GM12892 (cell line): ENCODE results near the gene RALGPS1.
"Not testable (repeated sequence)": the region's sequence is repeated elsewhere in the genome, so short reads cannot be mapped to it uniquely, and the experiment has no call there.

ENCODE experiments used
- DNase-seq: peaks from one replicate; pipeline ENCODE4 v3.0.0; 2011; ENCODE audit not compliant: insufficient read length
- FAIRE-seq: peaks from 2 replicates; lab custom pipeline; 2011; peaks lifted over from hg19 to GRCh38; lab: Jason Lieb, UNC
- POLR2A ChIP-seq: IDR thresholded peaks from 2 replicates; pipeline ENCODE4 v1.6.1; 2011; ENCODE audit warnings: low read depth, low read length, control low read depth
- POLR2AphosphoS5 ChIP-seq: IDR thresholded peaks from 2 replicates; pipeline ENCODE4 v1.6.1; 2011; ENCODE audit warnings: low read depth, low read length, control low read depth
- TAF1 ChIP-seq: IDR thresholded peaks from 2 replicates; pipeline ENCODE4 v1.6.1; 2011; ENCODE audit warnings: low read depth, mild to moderate bottlenecking, control low read depth, low read length, borderline replicate concordance

The RALGPS1 gene

DNA sequence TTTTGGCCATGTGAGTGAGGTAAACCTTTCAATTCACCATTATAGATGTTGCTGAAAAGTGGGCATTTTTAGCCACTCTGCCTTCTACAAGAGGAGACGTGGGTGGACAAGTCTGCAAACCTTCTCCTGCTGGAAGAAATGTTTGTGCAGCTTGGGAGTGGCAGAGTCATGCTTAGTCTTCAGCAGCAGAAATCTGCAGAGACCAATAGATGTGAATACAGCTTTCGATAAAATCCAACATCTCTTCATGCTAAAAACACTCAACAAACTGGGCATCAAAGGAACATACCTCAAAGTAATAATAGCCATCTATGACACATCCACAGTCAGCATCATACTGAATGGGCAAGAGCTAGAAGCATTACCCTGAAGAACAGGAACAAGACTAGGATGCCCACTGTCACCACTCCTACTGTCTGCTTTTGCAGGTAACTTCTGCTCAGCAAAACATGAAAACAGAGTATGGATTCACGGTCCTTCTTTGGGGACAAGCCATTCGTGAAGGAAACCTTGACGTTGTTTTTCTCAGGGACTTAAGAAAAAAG is 91.3 kb downstream of the RALGPS1 start:
- no peak for DNase-seq
- no peak for TF ChIP-seq POLR2AphosphoS5
- no peak for TF ChIP-seq TAF1
- no peak for TF ChIP-seq POLR2A
- no peak for FAIRE-seq

DNA sequence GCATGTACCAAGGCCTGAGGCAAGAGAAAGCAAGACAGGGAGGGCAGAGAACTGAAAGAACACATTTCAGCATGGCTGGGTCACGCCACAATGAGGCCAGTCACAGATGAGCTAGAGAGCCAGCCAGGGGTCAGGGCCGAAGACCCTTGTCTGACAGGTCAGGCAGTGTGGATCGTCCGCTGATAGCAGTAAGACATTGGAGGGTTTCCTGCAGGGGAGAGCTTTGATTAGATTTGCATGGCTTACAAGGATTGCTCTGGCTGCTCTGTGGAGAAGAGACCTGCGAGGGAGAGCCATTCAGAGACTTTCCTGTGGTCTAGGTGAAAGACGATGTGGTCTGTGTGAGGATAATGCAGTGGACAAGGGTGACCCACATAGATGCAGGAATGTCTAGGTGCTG is 93.1 kb downstream of the RALGPS1 start:
- peak; percentile 83 for FAIRE-seq
- no peak for DNase-seq
- TF ChIP-seq TAF1 (no peak), POLR2AphosphoS5 (no peak), POLR2A (no peak)

DNA sequence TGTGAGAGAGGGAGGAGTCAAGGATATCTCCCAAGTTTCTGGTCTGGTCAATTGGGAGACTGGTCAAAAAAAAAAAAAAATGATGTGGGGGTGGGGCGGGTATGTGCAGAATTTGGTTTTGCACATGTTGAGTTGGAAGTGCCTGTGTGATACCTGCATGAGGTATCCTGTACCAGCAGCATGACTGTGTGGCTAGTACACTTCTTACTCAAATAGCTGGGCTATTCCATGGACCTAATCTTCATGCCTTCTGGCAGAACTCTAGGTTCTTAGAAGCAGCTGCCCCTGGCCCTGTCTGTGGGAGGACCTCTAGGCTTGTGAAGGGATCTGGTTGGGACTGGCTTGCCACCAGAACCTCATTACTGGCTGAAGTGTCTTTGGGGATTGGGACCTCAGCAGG is 93.5 kb downstream of the RALGPS1 start:
- FAIRE-seq (no peak), DNase-seq (no peak)
- no peak for TF ChIP-seq POLR2A
- no peak for TF ChIP-seq POLR2AphosphoS5
- TF ChIP-seq TAF1, result no peak

DNA sequence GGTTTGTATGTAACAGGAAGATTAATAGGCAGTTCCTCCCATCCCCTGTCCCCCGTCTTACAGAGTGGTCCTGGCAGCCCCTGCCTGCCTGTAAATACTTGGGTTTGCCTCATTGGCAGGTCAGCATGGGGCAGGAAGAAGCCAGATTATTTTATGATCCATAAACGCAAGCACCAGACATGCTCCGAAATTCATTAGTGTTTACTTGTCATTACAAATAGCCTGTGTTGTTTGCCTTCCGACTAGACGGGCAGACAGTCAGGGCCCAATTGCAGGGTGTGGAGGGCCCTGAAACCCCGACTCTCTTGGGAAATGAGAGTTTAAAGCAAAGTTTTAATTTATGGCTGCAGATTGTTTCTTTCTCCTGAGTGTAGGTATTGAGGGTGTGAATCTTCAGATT is 97.2 kb downstream of the RALGPS1 start:
- TF ChIP-seq TAF1 (no peak), POLR2AphosphoS5 (no peak), POLR2A (no peak)
- FAIRE-seq, result no peak

DNA sequence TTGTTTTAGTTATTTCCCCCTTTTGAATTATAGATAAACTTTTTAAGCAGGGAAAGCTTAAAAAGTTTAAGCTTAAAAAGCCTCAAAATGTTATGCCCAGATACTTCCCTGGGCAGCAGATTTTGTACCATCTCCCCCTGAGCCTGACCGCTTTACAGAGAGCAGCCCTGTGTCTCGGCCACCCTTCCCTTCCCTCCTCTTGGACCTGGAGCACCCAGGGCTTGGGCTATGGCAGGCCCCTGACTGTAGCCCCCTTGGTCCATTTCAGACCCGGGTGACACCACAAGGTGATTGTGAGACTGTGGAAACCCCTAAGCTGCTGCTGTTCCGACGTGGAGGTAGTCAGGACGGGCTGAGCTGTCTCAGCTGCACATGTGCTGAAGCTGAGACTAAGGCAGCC is 97.7 kb downstream of the RALGPS1 start:
- DNase-seq, result no peak
- no peak for FAIRE-seq
- no peak for TF ChIP-seq TAF1
- no peak for TF ChIP-seq POLR2A
- TF ChIP-seq POLR2AphosphoS5, result no peak

More for the DNA sequence above, 97.2 kb downstream of the RALGPS1 start:
- DNase-seq, result no peak

DNA sequence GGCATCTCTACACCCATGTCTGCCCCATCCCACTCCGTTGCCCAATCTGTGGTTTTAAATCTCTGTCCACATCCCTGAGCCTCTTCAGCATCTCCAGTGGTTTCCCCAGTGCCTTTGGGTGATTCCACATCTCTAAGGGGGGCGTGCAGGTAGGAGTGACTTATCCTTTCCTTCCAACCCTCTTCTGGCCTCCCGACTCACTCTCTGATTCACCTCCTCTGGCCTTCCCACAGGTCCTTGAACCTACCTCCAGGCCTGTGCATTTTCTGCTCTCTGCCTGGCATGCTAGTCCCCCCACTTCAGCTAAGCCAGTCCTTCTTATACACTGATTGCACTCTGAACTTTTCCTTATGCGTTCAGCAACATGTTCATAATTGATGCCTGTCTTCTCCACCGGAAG is 99.0 kb downstream of the RALGPS1 start:
- FAIRE-seq (no peak), DNase-seq (no peak)
- no peak for TF ChIP-seq POLR2AphosphoS5
- TF ChIP-seq TAF1, result no peak
- TF ChIP-seq POLR2A, result no peak

DNA sequence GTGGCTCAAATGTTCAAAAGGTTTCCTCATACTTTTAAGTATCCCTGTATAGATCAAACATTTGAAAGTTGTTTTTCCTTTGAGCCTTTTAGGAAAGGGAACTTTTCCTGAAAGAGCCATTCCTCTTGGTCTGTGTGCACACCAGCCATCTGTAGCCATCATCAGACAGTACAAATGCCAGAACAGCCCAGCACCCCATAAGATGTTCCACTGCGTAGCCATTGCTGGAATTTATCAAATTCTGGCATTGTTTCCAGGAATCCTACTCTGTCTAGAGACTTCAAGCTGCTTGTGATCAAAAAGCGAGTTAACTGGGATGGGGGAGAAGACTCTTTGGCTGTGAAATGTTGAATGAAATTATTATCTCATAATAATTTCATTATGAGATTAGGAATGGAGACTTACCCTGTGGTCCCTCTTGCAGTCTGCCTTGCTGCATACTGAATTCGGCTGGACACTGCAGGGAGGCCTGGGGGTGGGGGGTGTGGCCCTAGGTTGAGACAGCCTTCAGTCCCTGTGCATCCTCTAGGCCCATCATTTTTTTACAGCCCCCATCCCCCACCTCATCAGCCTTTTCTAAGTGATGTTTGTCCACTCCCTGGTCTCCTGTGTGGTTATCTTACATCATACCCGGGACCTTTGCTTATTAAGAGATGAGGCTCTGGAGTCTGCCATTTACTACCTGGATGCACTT is 99.8 kb downstream of the RALGPS1 start:
- no peak for DNase-seq
- FAIRE-seq, result no peak

DNA sequence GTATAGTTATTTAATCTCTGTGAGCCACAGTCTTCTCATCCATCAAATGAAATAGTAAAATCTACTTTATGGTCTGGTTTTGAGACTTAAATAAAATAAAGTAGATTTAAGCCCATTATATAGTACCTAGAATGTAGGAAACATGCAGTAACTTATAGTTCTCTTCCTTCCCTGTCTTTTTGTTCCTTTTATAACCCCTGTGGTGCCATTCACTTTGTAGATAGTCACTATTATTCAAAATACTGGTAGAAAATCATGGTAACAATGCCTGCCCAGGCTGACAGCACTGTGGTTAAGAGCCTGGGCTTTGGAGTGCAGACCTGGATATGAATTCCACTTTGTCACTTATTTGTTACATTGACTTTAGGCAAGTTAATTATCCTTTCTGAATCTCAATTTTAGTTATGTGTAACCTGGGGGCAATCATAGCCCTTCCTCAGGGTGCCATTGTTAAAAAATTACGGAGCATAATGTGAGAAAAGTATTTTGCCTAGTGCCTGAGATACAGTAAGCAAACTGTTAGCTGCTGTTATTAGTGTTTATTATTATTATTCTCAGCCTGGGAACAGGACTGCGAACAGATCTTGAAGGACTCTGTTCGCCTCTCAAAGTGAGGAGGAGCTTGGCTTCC is 100.4 kb downstream of the RALGPS1 start:
- FAIRE-seq, result no peak
- no peak for DNase-seq
- no peak for TF ChIP-seq POLR2A
- TF ChIP-seq POLR2AphosphoS5, result no peak
- no peak for TF ChIP-seq TAF1

More for the DNA sequence above, 99.8 kb downstream of the RALGPS1 start:
- TF ChIP-seq POLR2A (no peak), POLR2AphosphoS5 (no peak), TAF1 (no peak)

DNA sequence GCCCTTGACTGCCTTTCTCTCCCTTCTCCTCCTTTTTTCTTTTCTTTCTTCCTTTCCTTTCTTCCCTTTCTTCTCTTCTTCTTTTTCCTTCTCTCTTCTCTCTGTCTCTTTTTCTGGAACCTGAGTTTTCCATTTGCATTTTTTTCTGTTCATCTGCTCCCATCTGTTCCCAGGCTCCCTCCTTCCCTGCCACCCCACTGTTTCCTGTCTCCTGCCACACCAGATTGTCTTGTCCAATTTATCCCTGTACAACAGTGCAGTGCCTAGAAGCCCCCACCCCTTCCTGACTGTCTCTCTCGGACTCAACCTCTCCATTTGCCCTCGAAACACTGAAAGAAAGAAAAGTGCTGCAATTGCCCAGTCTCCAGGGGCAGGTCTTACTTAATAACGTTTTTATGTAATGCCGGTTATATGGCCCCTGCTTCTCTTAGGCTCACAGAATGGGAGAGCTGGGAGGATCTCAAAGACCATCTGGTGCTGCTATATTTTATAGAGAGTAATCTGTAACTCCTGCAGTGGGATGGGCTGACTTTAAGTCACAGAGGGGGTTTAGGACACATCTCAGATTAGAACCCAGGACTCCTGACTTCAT is 101.4 kb downstream of the RALGPS1 start:
- DNase-seq (no peak), FAIRE-seq (no peak)
- TF ChIP-seq TAF1 (no peak), POLR2A (no peak)

DNA sequence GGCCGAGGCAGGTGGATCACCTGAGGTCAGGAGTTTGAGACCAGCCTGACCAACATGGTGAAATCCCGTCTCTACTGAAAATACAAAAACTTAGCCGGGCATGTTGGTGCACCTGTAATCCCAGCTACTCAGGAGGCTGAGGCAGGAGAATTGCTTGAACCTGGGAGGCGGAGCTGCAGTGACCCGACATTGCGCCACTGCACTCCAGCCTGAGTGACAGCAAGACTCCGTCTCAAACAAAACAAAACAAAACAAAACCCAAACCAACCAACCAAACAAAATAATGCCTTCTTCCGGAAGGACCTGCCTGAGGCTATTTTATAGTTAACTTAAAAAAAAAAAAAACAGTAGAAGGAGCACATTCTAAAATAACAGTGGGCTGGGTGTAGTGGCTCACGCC is 103.4 kb downstream of the RALGPS1 start:
- DNase-seq, FAIRE-seq: not testable (repeated sequence)

DNA sequence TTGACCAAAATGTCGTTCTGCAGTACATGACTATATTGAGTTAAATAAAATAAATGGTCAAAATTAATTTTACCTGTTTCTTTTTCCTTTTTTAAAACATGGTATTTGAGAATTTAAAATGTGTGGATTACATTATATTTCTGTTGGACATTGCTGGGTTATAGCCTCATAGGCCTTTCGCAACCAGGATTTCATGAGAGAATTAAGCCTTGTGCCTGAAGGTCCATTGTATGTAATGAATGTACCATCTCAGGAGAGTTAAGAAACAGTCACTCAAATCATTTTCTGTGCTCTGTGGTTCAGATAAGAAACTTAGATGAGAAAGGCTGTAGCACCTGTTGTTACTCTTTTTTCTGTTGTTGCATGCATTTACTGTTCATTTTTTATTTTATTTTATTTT is 104.4 kb downstream of the RALGPS1 start:
- TF ChIP-seq POLR2A (no peak), TAF1 (no peak), POLR2AphosphoS5 (no peak)
- DNase-seq, result no peak
- no peak for FAIRE-seq
